Esophagus muscularis mucosa (tissue), 4 donors: Measurements from ENCODE around the gene ZNF512.

Source experiments
- EP300 ChIP-seq: sonication (generic); formaldehyde crosslinking; IDR thresholded peaks from one replicate; pipeline ENCODE4 v1.6.1; 2017; ENCODE audit warnings: antibody characterized with exemption
- POLR2A ChIP-seq: fragments of 450-650 bp; IDR thresholded peaks from one replicate; pipeline ENCODE4 v1.6.1; 2017; ENCODE audit warnings: antibody characterized with exemption, moderate library complexity, mild to moderate bottlenecking, low read depth
- POLR2AphosphoS5 ChIP-seq, 2 donors: sonication (generic); formaldehyde crosslinking; IDR thresholded peaks; one replicate each; pipeline ENCODE4 v1.6.1; 2017; ENCODE audit warnings: antibody characterized with exemption in 2 of 2
- TF ChIP-seq, protein P1 (sequence below), 3 experiments: fragments of 200-600 bp in 2 of 3; fragments of 450-650 bp in 1 of 3; sonication (generic) in 2 of 3; IDR thresholded peaks; one replicate each; pipeline ENCODE4 v1.5.1; 2017 to 2019; ENCODE audit warnings: antibody characterized with exemption in 3 of 3, mild to moderate bottlenecking in 2 of 3, moderate library complexity in 1 of 3

DNA sequence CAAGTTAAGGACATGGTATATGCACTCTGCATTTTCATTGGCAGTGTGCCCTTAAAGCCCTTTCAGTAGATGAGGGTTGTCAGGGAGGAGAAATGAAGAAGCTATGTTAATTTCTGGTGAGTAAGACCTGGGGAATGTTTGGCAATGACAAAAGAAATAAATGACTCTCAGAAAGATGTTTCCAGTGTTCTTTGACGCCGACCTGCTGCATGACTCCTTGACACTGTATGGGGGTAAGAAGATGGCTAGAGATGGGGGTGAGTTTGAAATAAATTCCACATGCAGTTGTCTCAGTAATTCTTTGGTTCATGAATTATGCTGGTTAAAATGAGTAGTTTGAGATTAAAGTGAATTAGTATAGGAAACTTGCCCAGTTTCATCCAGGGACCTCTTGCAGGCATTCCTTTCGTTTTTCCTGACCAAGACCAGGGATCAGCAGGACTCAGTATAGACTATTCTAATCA is 40.1 kb downstream of the ZNF512 start:
- TF ChIP-seq, protein P1, sequence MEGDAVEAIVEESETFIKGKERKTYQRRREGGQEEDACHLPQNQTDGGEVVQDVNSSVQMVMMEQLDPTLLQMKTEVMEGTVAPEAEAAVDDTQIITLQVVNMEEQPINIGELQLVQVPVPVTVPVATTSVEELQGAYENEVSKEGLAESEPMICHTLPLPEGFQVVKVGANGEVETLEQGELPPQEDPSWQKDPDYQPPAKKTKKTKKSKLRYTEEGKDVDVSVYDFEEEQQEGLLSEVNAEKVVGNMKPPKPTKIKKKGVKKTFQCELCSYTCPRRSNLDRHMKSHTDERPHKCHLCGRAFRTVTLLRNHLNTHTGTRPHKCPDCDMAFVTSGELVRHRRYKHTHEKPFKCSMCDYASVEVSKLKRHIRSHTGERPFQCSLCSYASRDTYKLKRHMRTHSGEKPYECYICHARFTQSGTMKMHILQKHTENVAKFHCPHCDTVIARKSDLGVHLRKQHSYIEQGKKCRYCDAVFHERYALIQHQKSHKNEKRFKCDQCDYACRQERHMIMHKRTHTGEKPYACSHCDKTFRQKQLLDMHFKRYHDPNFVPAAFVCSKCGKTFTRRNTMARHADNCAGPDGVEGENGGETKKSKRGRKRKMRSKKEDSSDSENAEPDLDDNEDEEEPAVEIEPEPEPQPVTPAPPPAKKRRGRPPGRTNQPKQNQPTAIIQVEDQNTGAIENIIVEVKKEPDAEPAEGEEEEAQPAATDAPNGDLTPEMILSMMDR (IDR thresholded peaks at IDR 0.05), result no peak
- TF ChIP-seq POLR2AphosphoS5 (IDR thresholded peaks at IDR 0.05) (no peak), EP300 (no peak), POLR2A (no peak)
